IPS DF 6.9 (cell line): Measurements from ENCODE around the gene ZFAND4.

Experiments
- DNase-seq: peaks from one replicate; pipeline ENCODE4 v3.0.0-alpha.2; 2013; ENCODE audit warnings: low read depth, low spot score
- H3K27ac ChIP-seq: one replicate; pipeline ENCODE4 v1.5.1; 2013; ENCODE audit warnings: low read length, control low read depth
- H3K27me3 ChIP-seq: 2 replicates; pipeline ENCODE4 v1.6.1; 2013; ENCODE audit warnings: mild to moderate bottlenecking, low read length; ENCODE audit not compliant: control insufficient read depth, insufficient read depth
- H3K36me3 ChIP-seq: 2 replicates; pipeline ENCODE4 v1.6.1; 2013; ENCODE audit warnings: low read length; ENCODE audit not compliant: control insufficient read depth, insufficient read depth
- H3K4me1 ChIP-seq: 2 replicates; pipeline ENCODE4 v1.6.1; 2013; ENCODE audit warnings: low read length; ENCODE audit not compliant: control insufficient read depth, insufficient read depth
- H3K4me3 ChIP-seq: 2 replicates; pipeline ENCODE4 v1.5.1; 2013; ENCODE audit warnings: mild to moderate bottlenecking, low read length
- H3K9me3 ChIP-seq: 2 replicates; pipeline ENCODE4 v1.6.1; 2013; ENCODE audit warnings: low read length, inconsistent platforms; ENCODE audit not compliant: control insufficient read depth, insufficient read depth
- WGBS: extraction: QIAGEN DNeasy Blood & Tissue Kit; methylation state at CpG from one replicate; pipeline ENCODE4 v1.1.7; 2013; ENCODE audit warnings: mixed read lengths, missing lambda C conversion rate; ENCODE audit not compliant: insufficient read length, insufficient coverage; 5-methylcytosine and 5-hydroxymethylcytosine counted together

The ZFAND4 gene

GRCh38 chr10:45644527-45644926, 28.0 kb downstream of the ZFAND4 start:
- Histone ChIP-seq H3K27ac (no peak overlapping the region), H3K9me3 (no peaks in the 10 kb centered on the region), H3K4me3 (no peak overlapping the region), H3K27me3 (no peaks in the 10 kb centered on the region), H3K4me1 (no peaks in the 10 kb centered on the region), H3K36me3 (peaks cover 3% of the 10 kb centered on the region; the same call in 1 of the 2 replicates)
- WGBS = no CpG with 5 or more reads among the region's 1 CpG
- DNase-seq = no peak

GRCh38 chr10:45640941-45641340, 31.6 kb downstream of the ZFAND4 start:
- no peaks in the 10 kb centered on the region for H3K9me3 ChIP-seq
- H3K36me3 ChIP-seq = no peaks in the 10 kb centered on the region
- no peaks in the 10 kb centered on the region for H3K4me1 ChIP-seq
- no CpG with 5 or more reads among the region's 4 CpGs for WGBS
- H3K4me3 ChIP-seq = no peak overlapping the region
- no peak for DNase-seq
- no peak overlapping the region for H3K27ac ChIP-seq
- H3K27me3 ChIP-seq = no peaks in the 10 kb centered on the region

GRCh38 chr10:45640049-45640448, 32.5 kb downstream of the ZFAND4 start:
- no peaks in the 10 kb centered on the region for H3K9me3 ChIP-seq
- no peak overlapping the region for H3K4me3 ChIP-seq
- no peaks in the 10 kb centered on the region for H3K27me3 ChIP-seq
- no peak overlapping the region for H3K27ac ChIP-seq
- no peaks in the 10 kb centered on the region for H3K36me3 ChIP-seq
- no peak for DNase-seq
- WGBS = no CpG with 5 or more reads among the region's 1 CpG
- H3K4me1 ChIP-seq = no peaks in the 10 kb centered on the region

GRCh38 chr10:45627412-45628048, 45.0 kb downstream of the ZFAND4 start:
- H3K27me3 ChIP-seq = no peaks in the 10 kb centered on the region
- H3K36me3 ChIP-seq = 0 out of 2 replicates have a peak, but pooled peaks cover 4% of the 10 kb centered on the region
- no CpG with 5 or more reads among the region's 5 CpGs for WGBS
- no peak for DNase-seq
- H3K4me1 ChIP-seq = no peaks in the 10 kb centered on the region
- no peaks in the 10 kb centered on the region for H3K9me3 ChIP-seq
- H3K27ac ChIP-seq = no peak overlapping the region
- H3K4me3 ChIP-seq = no peak overlapping the region

- WGBS = no CpG with 5 or more reads among the region's 3 CpGs
- Histone ChIP-seq H3K4me3 (no peak overlapping the region), H3K4me1 (no peaks in the 10 kb centered on the region), H3K9me3 (no peaks in the 10 kb centered on the region), H3K36me3 (0 out of 2 replicates have a peak, but pooled peaks cover 4% of the 10 kb centered on the region), H3K27me3 (no peaks in the 10 kb centered on the region), H3K27ac (no peak overlapping the region)
- DNase-seq = no peak
These were observed 46.7 kb downstream of the ZFAND4 start for GRCh38 chr10:45625879-45626278.

GRCh38 chr10:45624724-45625123, 47.8 kb downstream of the ZFAND4 start:
- H3K4me3 ChIP-seq = no peak overlapping the region
- no peak overlapping the region for H3K27ac ChIP-seq
- H3K27me3 ChIP-seq = no peaks in the 10 kb centered on the region
- DNase-seq = no peak
- H3K4me1 ChIP-seq = no peaks in the 10 kb centered on the region
- 0 out of 2 replicates have a peak, but pooled peaks cover 4% of the 10 kb centered on the region for H3K36me3 ChIP-seq
- no CpG with 5 or more reads among the region's 6 CpGs for WGBS
- no peaks in the 10 kb centered on the region for H3K9me3 ChIP-seq

GRCh38 chr10:45614869-45615268, 57.7 kb downstream of the ZFAND4 start:
- no peak for DNase-seq
- Histone ChIP-seq H3K9me3 (no peaks in the 10 kb centered on the region), H3K36me3 (peaks cover 2% of the 10 kb centered on the region; the same call in 1 of the 2 replicates), H3K27ac (no peak overlapping the region), H3K4me1 (no peaks in the 10 kb centered on the region), H3K4me3 (no peak overlapping the region), H3K27me3 (no peaks in the 10 kb centered on the region)
- WGBS = no CpG with 5 or more reads among the region's 1 CpG

- Histone ChIP-seq H3K4me3 (no peak overlapping the region), H3K27ac (no peak overlapping the region)
- no peak for DNase-seq
These were observed 59.8 kb downstream of the ZFAND4 start for GRCh38 chr10:45612741-45613140.

GRCh38 chr10:45608052-45608451, 64.5 kb downstream of the ZFAND4 start:
- H3K27ac ChIP-seq = no peak overlapping the region
- no peaks in the 10 kb centered on the region for H3K9me3 ChIP-seq
- WGBS = no CpG with 5 or more reads among the region's 1 CpG
- no peak overlapping the region for H3K4me3 ChIP-seq
- no peak for DNase-seq
- H3K4me1 ChIP-seq = no peaks in the 10 kb centered on the region
- no peaks in the 10 kb centered on the region for H3K27me3 ChIP-seq
- H3K36me3 ChIP-seq = peaks cover 2% of the 10 kb centered on the region; the same call in 1 of the 2 replicates

More at GRCh38 chr10:45612741-45613140, 59.8 kb downstream of the ZFAND4 start:
- Histone ChIP-seq H3K9me3 (no peaks in the 10 kb centered on the region), H3K36me3 (peaks cover 2% of the 10 kb centered on the region; the same call in 1 of the 2 replicates), H3K4me1 (no peaks in the 10 kb centered on the region), H3K27me3 (no peaks in the 10 kb centered on the region)

- H3K36me3 ChIP-seq = peaks cover 2% of the 10 kb centered on the region; the same call in 1 of the 2 replicates
- H3K4me1 ChIP-seq = no peaks in the 10 kb centered on the region
- no peak for DNase-seq
- no peaks in the 10 kb centered on the region for H3K9me3 ChIP-seq
- H3K4me3 ChIP-seq = no peak overlapping the region
- no CpG with 5 or more reads among the region's 1 CpG for WGBS
- no peaks in the 10 kb centered on the region for H3K27me3 ChIP-seq
- H3K27ac ChIP-seq = no peak overlapping the region
These were observed 65.3 kb downstream of the ZFAND4 start for GRCh38 chr10:45607276-45607675.

- DNase-seq = no peak
- H3K27ac ChIP-seq = no peak overlapping the region
- no peak overlapping the region for H3K4me3 ChIP-seq
- no peaks in the 10 kb centered on the region for H3K9me3 ChIP-seq
- H3K27me3 ChIP-seq = no peaks in the 10 kb centered on the region
- H3K36me3 ChIP-seq = no peaks in the 10 kb centered on the region
- H3K4me1 ChIP-seq = no peaks in the 10 kb centered on the region
- no CpG with 5 or more reads among the region's 4 CpGs for WGBS
These were observed 69.7 kb downstream of the ZFAND4 start for GRCh38 chr10:45602836-45603235.
